ENCODE measurements around the gene TBC1D14.

The TBC1D14 gene

GRCh38 chr4:6961496-6962210, 52.0 kb downstream of the TBC1D14 start:
- no peak overlapping the region for H3K4me3 ChIP-seq (ENCODE audit: low read depth, low read length)

GRCh38 chr4:6962211-6963041, 52.8 kb downstream of the TBC1D14 start:
- H3K4me3 ChIP-seq (ENCODE audit: low read depth, low read length), result no peak overlapping the region
- TF ChIP-seq CTCF (IDR thresholded peaks at IDR 0.05; ENCODE audit: low read depth, low read length), result no peak

More at GRCh38 chr4:6961496-6962210, 52.0 kb downstream of the TBC1D14 start:
- TF ChIP-seq CTCF (IDR thresholded peaks at IDR 0.05; ENCODE audit: low read depth, low read length), result no peak

- no peak overlapping the region for H3K4me3 ChIP-seq (ENCODE audit: low read depth, low read length)
- TF ChIP-seq CTCF (IDR thresholded peaks at IDR 0.05; ENCODE audit: low read depth, low read length), result no peak
Measured at GRCh38 chr4:6963139-6963611, 53.5 kb downstream of the TBC1D14 start.

GRCh38 chr4:6964858-6965257, 55.2 kb downstream of the TBC1D14 start:
- no peak overlapping the region for H3K4me3 ChIP-seq (ENCODE audit: low read depth, low read length)
- no peak for TF ChIP-seq CTCF (IDR thresholded peaks at IDR 0.05; ENCODE audit: low read depth, low read length)

GRCh38 chr4:6965329-6965728, 55.7 kb downstream of the TBC1D14 start:
- no peak for TF ChIP-seq CTCF (IDR thresholded peaks at IDR 0.05; ENCODE audit: low read depth, low read length)
- no peak overlapping the region for H3K4me3 ChIP-seq (ENCODE audit: low read depth, low read length)

GRCh38 chr4:6967846-6968340, 58.3 kb downstream of the TBC1D14 start:
- no peak for TF ChIP-seq CTCF (IDR thresholded peaks at IDR 0.05; ENCODE audit: low read depth, low read length)
- H3K4me3 ChIP-seq (ENCODE audit: low read depth, low read length), result no peak overlapping the region

GRCh38 chr4:6968496-6968895, 58.9 kb downstream of the TBC1D14 start:
- no peak overlapping the region for H3K4me3 ChIP-seq (ENCODE audit: low read depth, low read length)
- TF ChIP-seq CTCF (IDR thresholded peaks at IDR 0.05; ENCODE audit: low read depth, low read length), result no peak

All from WI38 (cell line).